ENCODE results near the gene ARHGEF9. TPM values are rescaled to one million over a fixed set of nuclear protein-coding genes. Genes with fewer than 3 reads are reported as not detected.
A peak's percentile ranks its signal among the peaks of the same experiment; 100 is the strongest.

Gene ARHGEF9
- total and polyA plus RNA-seq, 4 donors: 27.8 to 142 (median 48.8) TPM

DNA sequence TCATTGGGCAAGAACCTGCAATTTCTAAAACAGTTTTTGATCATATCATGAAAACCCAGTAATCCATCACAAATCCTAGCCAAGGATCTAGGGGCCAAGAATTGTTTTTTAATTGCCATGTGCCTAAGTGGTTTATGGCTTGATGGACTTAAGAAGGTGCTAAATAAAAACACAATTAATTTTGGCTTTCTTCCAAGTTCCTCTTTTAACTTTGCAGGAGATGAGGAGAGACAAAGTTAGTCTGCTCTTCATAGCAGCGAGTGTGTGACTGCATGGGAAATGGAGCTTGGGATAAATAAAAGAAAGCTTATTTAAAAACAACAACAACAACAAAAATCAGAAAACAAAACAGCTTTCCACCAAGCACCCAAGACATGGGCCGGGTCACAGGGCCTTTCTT lies 41.4 kb downstream of the ARHGEF9 start:
- no peaks in the 10 kb centered on the region for H3K9me3 ChIP-seq (ENCODE audit: control insufficient read depth, low read length)
- DNase-seq: no peak
- H3K27me3 ChIP-seq (ENCODE audit: control insufficient read depth in 1 of 2, insufficient read depth in 2 of 2, low read length in 1 of 2): no peaks in the 10 kb centered on the region
- no peak for ATAC-seq (ENCODE audit: low FRiP score)
- WGBS, 2 donors: 54 to 88% methylated on average over 2 of the region's 2 CpGs
- intact Hi-C loops (cut with DNase I): loop anchor here in 1 of 2 donors (5.0 kb wide), 1 partner anchor 49 kb away; no protein-coding TSS in a partner anchor
- H3K4me3 ChIP-seq (ENCODE audit: low read length in 2 of 2): no peak overlapping the region
- peaks cover 0 to 1% of the 10 kb centered on the region in 2 donors for H3K36me3 ChIP-seq (ENCODE audit: control insufficient read depth in 1 of 2, insufficient read depth in 2 of 2, low read length in 1 of 2)
- H3K4me1 ChIP-seq (ENCODE audit: control insufficient read depth in 1 of 2, insufficient read depth in 2 of 2, low read length in 2 of 2): peaks cover 1 to 4% of the 10 kb centered on the region in 2 donors
- no peak overlapping the region for H3K27ac ChIP-seq (ENCODE audit: low read depth in 1 of 2, low read length in 2 of 2)

GRCh38 chrX:63740382-63740781 lies 44.6 kb downstream of the ARHGEF9 start:
- Histone ChIP-seq H3K27me3 (ENCODE audit: control insufficient read depth in 1 of 2, insufficient read depth in 2 of 2, low read length in 1 of 2) (no peaks in the 10 kb centered on the region), H3K4me3 (ENCODE audit: low read length in 2 of 2) (no peak overlapping the region), H3K4me1 (ENCODE audit: control insufficient read depth in 1 of 2, insufficient read depth in 2 of 2, low read length in 2 of 2) (peaks cover 0 to 6% of the 10 kb centered on the region in 2 donors), H3K27ac (ENCODE audit: low read depth in 1 of 2, low read length in 2 of 2) (no peak overlapping the region), H3K9me3 (ENCODE audit: control insufficient read depth, low read length) (no peaks in the 10 kb centered on the region), H3K36me3 (ENCODE audit: control insufficient read depth in 1 of 2, insufficient read depth in 2 of 2, low read length in 1 of 2) (peaks cover 0 to 1% of the 10 kb centered on the region in 2 donors)
- no peak for DNase-seq
- WGBS, 2 donors: 39 to 71% methylated on average over 2 of the region's 2 CpGs
- ATAC-seq (ENCODE audit: low FRiP score): no peak
- intact Hi-C loops (cut with DNase I): loop anchor here in 1 of 2 donors (5.0 kb wide), 1 partner anchor 52 kb away; no protein-coding TSS in a partner anchor

GRCh38 chrX:63739885-63740284 lies 45.1 kb downstream of the ARHGEF9 start:
- intact Hi-C loops (cut with DNase I): loop anchor here in 1 of 2 donors (5.0 kb wide), 1 partner anchor 52 kb away; no protein-coding TSS in a partner anchor

GRCh38 chrX:63738696-63739095 lies 46.3 kb downstream of the ARHGEF9 start:
- 19 to 21% methylated on average over 1 of the region's 1 CpG for WGBS, 2 donors
- no peak for DNase-seq
- no peak for ATAC-seq (ENCODE audit: low FRiP score)
- H3K4me1 ChIP-seq (ENCODE audit: control insufficient read depth in 1 of 2, insufficient read depth in 2 of 2, low read length in 2 of 2): peaks cover 0 to 6% of the 10 kb centered on the region in 2 donors
- H3K36me3 ChIP-seq (ENCODE audit: control insufficient read depth in 1 of 2, insufficient read depth in 2 of 2, low read length in 1 of 2): peaks cover 0 to 1% of the 10 kb centered on the region in 2 donors
- intact Hi-C loops (cut with DNase I): no loop called here
- H3K27ac ChIP-seq (ENCODE audit: low read depth in 1 of 2, low read length in 2 of 2): no peak overlapping the region
- H3K27me3 ChIP-seq (ENCODE audit: control insufficient read depth in 1 of 2, insufficient read depth in 2 of 2, low read length in 1 of 2): no peaks in the 10 kb centered on the region
- no peak overlapping the region for H3K4me3 ChIP-seq (ENCODE audit: low read length in 2 of 2)
- H3K9me3 ChIP-seq (ENCODE audit: control insufficient read depth, low read length): no peaks in the 10 kb centered on the region

More at GRCh38 chrX:63739885-63740284, 45.1 kb downstream of the ARHGEF9 start:
- peaks cover 0 to 6% of the 10 kb centered on the region in 2 donors for H3K4me1 ChIP-seq (ENCODE audit: control insufficient read depth in 1 of 2, insufficient read depth in 2 of 2, low read length in 2 of 2)
- H3K9me3 ChIP-seq (ENCODE audit: control insufficient read depth, low read length): no peaks in the 10 kb centered on the region
- no peaks in the 10 kb centered on the region for H3K27me3 ChIP-seq (ENCODE audit: control insufficient read depth in 1 of 2, insufficient read depth in 2 of 2, low read length in 1 of 2)
- H3K27ac ChIP-seq (ENCODE audit: low read depth in 1 of 2, low read length in 2 of 2): no peak overlapping the region
- ATAC-seq (ENCODE audit: low FRiP score) (no peak), DNase-seq (no peak)
- H3K4me3 ChIP-seq (ENCODE audit: low read length in 2 of 2): no peak overlapping the region
- peaks cover 0 to 1% of the 10 kb centered on the region in 2 donors for H3K36me3 ChIP-seq (ENCODE audit: control insufficient read depth in 1 of 2, insufficient read depth in 2 of 2, low read length in 1 of 2)

GRCh38 chrX:63737131-63737921 lies 47.7 kb downstream of the ARHGEF9 start:
- peaks cover 0 to 1% of the 10 kb centered on the region in 2 donors for H3K36me3 ChIP-seq (ENCODE audit: control insufficient read depth in 1 of 2, insufficient read depth in 2 of 2, low read length in 1 of 2)
- ATAC-seq (ENCODE audit: low FRiP score): no peak
- no peak for DNase-seq
- H3K4me3 ChIP-seq (ENCODE audit: low read length in 2 of 2): no peak overlapping the region
- WGBS, 2 donors: 55 to 85% methylated on average over 3 of the region's 3 CpGs
- no peaks in the 10 kb centered on the region for H3K9me3 ChIP-seq (ENCODE audit: control insufficient read depth, low read length)
- H3K27ac ChIP-seq (ENCODE audit: low read depth in 1 of 2, low read length in 2 of 2): no peak overlapping the region
- H3K27me3 ChIP-seq (ENCODE audit: control insufficient read depth in 1 of 2, insufficient read depth in 2 of 2, low read length in 1 of 2): no peaks in the 10 kb centered on the region
- H3K4me1 ChIP-seq (ENCODE audit: control insufficient read depth in 1 of 2, insufficient read depth in 2 of 2, low read length in 2 of 2): peaks cover 0 to 6% of the 10 kb centered on the region in 2 donors
- intact Hi-C loops (cut with DNase I): no loop called here

DNA sequence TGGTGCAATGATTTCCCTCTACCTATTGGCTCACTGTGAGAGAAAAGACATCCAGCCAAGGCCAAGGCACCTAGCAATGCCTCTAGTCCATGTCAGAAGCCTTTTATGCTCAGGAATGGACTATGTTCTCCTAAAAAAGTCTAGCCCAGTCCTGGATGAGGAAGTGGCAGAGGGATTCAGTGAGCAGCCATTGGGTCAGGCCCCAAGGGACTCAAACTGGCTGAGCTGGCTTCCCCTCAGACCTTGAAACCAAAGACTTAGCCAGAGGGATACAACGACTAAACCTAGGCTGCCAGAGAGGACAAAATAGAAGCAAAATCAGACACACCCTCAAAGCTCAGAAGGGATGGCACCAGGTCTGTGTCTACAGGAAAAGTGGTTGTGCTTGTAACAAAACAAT lies 49.1 kb downstream of the ARHGEF9 start:
- intact Hi-C loops (cut with DNase I): no loop called here
- H3K4me3 ChIP-seq (ENCODE audit: low read length in 2 of 2): no peak overlapping the region
- H3K4me1 ChIP-seq (ENCODE audit: control insufficient read depth in 1 of 2, insufficient read depth in 2 of 2, low read length in 2 of 2): peaks cover 0 to 6% of the 10 kb centered on the region in 2 donors
- WGBS, 2 donors: 0 to 30% methylated on average over 1 of the region's 1 CpG
- no peaks in the 10 kb centered on the region for H3K27me3 ChIP-seq (ENCODE audit: control insufficient read depth in 1 of 2, insufficient read depth in 2 of 2, low read length in 1 of 2)
- ATAC-seq (ENCODE audit: low FRiP score) (peak; percentile 45), DNase-seq (peak in 1 of 2 donors; percentile 54)
- no peak overlapping the region for H3K27ac ChIP-seq (ENCODE audit: low read depth in 1 of 2, low read length in 2 of 2)
- no peaks in the 10 kb centered on the region for H3K9me3 ChIP-seq (ENCODE audit: control insufficient read depth, low read length)
- no peaks in the 10 kb centered on the region for H3K36me3 ChIP-seq (ENCODE audit: control insufficient read depth in 1 of 2, insufficient read depth in 2 of 2, low read length in 1 of 2)

DNA sequence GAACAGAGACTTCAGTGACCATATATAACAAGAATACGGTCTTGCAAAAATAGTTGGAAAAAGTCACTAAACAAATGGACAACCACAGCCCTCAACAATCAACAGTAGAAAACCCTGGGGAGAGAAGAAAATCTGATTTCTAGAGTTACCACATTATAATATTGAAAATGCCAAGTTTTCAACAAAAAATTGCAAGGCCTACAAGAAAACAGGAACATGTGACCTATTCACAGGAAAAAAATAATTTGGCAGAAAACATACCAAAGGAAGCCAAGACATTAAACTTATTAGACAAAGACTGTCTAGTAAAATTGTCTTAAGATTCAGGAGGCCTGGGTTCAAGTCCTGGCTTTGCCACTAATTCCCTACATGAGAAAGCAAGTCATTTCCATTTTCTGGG lies 64.7 kb downstream of the ARHGEF9 start:
- Histone ChIP-seq H3K27ac (ENCODE audit: low read depth in 1 of 2, low read length in 2 of 2) (no peak overlapping the region), H3K4me1 (ENCODE audit: control insufficient read depth in 1 of 2, insufficient read depth in 2 of 2, low read length in 2 of 2) (peaks cover 0 to 2% of the 10 kb centered on the region in 2 donors), H3K27me3 (ENCODE audit: control insufficient read depth in 1 of 2, insufficient read depth in 2 of 2, low read length in 1 of 2) (no peaks in the 10 kb centered on the region), H3K4me3 (ENCODE audit: low read length in 2 of 2) (no peak overlapping the region), H3K36me3 (ENCODE audit: control insufficient read depth in 1 of 2, insufficient read depth in 2 of 2, low read length in 1 of 2) (peaks cover 0 to 6% of the 10 kb centered on the region in 2 donors), H3K9me3 (ENCODE audit: control insufficient read depth, low read length) (no peaks in the 10 kb centered on the region)
- ATAC-seq (ENCODE audit: low FRiP score) (no peak), DNase-seq (no peak)
- 74 to 81% methylated on average over 1 of the region's 1 CpG for WGBS, 2 donors
- intact Hi-C loops (cut with DNase I): no loop called here

DNA sequence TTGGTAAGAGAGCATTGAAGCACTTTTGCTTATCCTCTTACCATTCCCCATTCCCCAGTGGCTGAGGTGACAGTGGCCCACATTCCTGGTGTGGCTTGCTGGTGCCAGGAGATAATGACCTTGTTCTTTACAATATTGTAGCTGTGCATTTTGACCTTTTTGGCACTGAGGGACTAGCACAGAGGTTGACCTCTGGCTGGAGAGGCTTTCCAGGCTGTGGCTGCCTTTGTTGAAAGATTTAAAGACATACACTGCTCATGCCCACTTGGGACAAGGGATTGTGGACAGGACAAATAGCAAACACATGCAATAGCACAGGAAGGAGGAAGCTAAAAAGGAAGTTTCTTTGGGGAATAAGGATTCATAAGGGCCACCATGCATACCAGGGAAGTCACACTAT lies 65.4 kb downstream of the ARHGEF9 start:
- Histone ChIP-seq H3K4me1 (ENCODE audit: control insufficient read depth in 1 of 2, insufficient read depth in 2 of 2, low read length in 2 of 2) (peaks cover 2% of the 10 kb centered on the region in 2 donors), H3K36me3 (ENCODE audit: control insufficient read depth in 1 of 2, insufficient read depth in 2 of 2, low read length in 1 of 2) (peaks cover 0 to 7% of the 10 kb centered on the region in 2 donors), H3K4me3 (ENCODE audit: low read length in 2 of 2) (no peak overlapping the region), H3K27me3 (ENCODE audit: control insufficient read depth in 1 of 2, insufficient read depth in 2 of 2, low read length in 1 of 2) (no peaks in the 10 kb centered on the region), H3K27ac (ENCODE audit: low read depth in 1 of 2, low read length in 2 of 2) (no peak overlapping the region), H3K9me3 (ENCODE audit: control insufficient read depth, low read length) (no peaks in the 10 kb centered on the region)
- intact Hi-C loops (cut with DNase I): no loop called here
- DNase-seq (no peak), ATAC-seq (ENCODE audit: low FRiP score) (no peak)

Data from aorta (tissue), 5 donors.